Astrocyte of the hippocampus (primary cell): ENCODE results near the gene TCFL5.
A peak's percentile ranks its signal among the peaks of the same experiment; 100 is the strongest.

Experiments
- DNase-seq: peaks from one replicate; pipeline ENCODE4 v3.0.0; 2011; ENCODE audit warnings: low read depth, low spot score

TCFL5 gene

DNA sequence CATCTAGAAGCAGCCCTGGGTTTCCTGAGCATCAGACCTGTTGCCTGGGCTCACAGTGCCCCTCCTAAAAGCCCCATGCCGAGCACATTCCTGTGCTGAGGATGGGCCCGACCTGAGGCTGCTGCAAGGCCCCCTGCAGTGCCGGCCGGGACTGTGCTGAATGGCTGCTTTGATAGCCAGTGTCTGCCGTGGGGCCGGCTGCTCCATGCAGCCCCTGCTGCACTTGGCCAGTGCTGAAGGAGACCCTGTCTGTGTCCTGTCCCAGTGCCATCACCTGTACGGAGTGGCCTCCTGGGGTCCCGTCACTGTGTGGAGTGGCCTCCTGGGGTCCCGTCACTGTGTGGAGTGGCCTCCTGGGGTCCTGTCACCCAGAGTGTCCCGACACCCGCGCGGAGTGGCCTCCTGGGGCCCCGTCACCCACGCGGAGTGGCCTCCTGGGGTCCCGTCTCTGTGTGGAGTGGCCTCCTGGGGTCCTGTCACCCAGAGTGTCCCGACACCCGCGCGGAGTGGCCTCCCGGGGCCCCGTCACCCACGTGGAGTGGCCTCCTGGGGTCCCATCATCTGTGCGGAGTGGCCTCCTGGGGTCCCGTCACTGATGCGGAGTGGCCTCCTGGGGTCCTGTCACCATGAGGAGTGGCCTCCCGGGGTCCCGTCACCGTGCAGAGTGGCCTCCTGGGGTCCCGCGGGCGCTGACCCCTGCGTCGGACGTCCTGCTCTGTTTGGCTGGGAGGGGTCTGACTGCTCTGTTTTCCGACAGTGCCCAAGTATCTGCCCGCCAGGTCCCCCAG is 37.7 kb downstream of the TCFL5 start:
- no peak for DNase-seq

DNA sequence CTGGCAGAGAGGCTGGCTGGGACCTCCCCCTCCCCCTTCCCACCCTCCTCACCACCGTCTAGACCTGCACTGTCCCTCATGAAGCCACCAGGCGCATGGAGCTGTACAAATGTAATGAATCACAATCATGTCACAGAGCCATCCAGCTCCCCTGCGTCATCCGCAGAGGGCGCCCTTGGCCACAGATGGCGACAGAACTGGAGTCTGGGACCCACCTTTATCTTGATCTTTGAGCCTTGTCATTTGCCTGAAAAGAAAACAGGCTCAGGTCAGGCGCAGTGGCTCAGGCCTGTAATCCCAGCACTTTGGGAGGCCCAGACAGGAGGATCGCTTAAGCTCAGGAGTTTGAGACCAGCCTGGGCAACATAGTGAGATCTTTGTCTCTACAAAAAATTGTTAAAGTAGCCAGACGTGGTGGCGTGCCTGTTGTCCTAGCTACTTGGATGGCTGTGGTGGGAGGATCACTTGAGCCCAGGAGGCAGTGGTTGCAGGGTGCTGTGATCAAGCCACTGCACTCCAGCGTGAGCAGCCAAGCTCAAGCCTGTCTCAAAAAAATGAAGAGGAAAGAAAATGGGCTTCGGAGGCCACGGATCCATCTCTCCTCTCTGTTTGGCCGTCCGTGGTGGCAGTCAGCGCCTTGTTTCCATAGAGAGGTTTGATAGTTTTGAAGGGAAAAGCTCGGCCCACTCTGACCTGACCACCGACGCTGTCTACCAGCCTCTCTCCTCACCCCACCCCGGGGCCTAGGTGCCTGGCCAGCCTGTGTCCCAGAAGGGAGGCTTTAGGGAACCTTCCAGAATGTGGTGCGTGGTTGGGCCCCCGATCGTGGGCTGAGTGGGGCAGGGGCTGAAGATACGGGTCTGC is 38.6 kb downstream of the TCFL5 start:
- DNase-seq, result peak; percentile 42

DNA sequence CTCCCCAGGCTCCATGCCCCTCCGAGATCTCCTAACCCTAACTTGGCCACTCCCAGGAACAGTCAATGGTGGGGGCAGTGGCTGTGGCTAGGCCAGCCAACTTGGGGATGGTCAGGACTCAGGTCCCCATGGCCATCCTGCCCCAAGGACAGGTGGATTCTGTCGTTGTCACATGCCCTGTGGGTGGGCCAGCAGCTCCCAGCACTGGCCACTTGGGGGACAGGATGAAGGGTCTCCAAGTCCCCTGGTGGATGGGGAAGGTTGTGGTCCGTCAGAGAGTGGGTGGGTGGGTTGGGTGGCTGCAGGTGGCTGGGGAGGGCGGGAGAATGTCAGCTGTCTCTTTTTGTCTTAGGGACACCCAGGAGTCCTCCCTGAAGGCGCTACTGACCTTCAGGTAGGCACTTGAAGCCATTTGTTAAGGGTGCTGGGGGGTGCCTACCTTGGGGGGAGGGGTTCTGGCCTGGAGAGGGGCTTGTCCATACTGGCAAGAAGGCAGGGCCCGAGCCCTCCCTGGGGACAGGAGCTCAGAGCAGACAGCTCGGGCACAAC is 39.3 kb downstream of the TCFL5 start:
- DNase-seq, result no peak

DNA sequence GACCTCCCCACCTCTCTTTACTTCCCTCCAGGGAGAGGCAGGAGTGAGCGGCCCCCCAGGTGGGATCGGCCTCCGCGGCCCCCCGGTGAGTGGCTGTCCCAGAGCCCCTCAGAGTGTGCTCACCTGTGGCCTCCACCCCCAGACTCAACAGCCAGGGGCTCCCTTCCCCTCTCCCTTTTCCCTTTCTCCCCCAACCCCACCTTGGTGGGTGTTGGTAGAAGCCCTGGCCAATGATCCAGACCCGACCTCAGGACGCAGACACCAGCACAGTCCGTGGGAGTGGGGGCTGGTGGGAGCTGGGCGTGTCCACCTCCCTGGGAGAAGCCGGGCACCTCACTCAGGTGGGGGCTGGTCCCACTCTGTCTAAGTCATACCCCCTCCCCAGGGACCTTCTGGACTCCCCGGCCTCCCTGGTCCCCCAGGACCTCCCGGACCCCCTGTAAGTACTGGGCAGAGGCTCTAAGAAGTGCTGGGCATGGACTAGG is 39.9 kb downstream of the TCFL5 start:
- no peak for DNase-seq

DNA sequence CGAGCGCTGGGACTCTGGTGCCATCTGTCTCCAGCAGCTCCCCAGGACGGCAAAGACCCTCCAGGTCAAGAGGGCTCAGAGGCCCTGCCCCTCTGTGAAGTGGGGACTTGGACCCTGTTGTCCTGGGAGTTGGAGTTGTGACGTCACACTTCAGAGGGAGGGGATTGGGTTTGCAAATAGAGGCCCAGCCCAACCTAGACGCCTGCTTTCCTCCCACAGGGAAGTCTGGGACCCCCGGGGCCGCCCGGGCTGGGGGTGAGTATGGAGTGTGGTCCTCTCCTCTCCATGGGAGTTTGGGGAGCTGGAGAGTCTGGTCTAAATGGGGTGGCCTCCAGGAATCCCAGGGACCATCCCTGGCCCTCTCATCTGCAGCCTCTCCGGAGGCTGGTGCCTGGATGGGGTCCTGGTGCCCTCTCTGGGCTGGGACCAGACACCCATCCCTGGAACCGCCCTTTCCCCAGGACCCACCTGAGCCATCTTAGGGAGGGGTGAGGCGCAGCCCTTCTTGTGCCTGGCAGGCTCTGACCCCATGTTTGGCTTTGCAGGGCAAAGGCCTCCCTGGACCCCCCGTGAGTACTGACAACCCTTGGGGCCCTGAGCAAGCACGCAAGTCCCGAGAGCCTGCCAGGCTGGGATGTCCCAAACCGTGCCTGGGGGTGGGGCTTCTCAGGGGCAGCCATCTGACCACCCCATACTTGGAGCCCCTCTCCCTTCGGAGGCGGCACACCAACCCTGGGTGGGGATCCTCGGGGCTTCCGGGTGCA is 40.5 kb downstream of the TCFL5 start:
- DNase-seq, result no peak

DNA sequence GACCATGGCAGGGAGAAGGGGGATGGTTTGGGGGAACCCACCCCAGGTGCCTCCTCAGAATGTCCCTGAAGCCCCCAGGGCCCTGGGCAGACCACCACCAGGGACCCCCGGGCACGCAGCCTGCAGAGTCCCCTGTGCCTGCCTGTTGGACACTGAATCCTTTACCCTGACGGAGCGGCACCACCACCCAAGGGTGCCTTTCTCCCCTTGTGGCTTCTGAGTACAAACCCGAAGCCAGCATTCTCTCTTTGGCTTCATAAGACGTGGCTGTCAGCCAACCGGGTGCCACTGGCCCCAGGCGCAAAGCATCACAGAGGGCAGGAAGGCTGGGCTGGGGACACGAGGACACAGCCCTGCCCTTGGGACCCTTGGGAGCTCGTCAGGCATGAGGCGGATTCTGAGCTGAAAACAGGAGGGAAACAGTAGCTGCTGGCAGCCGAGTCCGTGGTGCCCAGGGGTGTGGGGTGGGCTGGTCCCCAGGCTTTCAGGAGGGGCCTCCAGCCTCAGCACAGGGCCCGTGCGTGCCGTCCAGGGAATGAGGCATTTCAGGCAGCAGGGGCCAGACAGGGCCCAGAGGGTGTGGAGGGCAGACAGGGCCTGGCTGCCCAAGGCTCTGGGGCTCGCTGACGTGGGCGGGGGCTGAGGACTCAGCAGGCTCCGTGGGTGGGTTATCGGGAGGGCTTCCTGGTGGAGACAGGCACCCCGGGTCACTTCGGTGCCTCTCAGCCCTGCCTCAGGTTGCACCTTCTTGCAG is 41.2 kb downstream of the TCFL5 start:
- DNase-seq, result no peak

DNA sequence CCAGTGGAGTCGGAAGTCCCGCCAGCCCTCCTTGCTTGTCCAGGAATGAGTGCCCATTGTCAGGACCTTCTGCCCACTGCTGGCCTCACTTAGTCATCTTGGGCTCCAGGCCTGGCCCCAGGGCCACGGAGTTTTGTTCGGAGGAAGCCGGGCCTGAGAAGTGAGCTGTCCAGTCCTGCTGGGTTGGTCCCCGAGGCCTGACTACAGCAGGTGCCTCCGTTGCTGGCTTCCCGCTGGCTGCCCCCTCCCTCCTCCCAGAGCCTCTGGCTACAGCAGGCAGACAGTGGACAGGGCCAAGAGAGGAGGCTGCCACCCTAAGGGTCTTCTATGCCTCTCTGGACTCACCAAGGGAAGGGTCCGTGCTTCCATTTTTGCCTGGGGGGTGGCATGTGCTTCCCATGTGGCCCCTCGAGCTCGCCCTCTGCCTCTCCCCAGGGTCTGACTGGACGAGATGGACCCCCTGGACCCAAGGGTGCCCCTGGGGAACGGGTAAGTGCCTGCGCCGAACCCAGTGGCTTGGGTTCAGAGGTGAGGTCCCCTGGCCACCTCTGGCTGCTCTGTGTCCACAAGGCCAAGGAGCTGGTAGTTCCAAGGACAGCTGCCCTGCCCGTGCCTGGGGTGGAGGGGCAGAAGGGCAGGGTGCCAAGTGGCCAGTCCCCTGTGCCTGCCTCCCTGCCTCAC is 42.0 kb downstream of the TCFL5 start:
- peak; percentile 53 for DNase-seq

DNA sequence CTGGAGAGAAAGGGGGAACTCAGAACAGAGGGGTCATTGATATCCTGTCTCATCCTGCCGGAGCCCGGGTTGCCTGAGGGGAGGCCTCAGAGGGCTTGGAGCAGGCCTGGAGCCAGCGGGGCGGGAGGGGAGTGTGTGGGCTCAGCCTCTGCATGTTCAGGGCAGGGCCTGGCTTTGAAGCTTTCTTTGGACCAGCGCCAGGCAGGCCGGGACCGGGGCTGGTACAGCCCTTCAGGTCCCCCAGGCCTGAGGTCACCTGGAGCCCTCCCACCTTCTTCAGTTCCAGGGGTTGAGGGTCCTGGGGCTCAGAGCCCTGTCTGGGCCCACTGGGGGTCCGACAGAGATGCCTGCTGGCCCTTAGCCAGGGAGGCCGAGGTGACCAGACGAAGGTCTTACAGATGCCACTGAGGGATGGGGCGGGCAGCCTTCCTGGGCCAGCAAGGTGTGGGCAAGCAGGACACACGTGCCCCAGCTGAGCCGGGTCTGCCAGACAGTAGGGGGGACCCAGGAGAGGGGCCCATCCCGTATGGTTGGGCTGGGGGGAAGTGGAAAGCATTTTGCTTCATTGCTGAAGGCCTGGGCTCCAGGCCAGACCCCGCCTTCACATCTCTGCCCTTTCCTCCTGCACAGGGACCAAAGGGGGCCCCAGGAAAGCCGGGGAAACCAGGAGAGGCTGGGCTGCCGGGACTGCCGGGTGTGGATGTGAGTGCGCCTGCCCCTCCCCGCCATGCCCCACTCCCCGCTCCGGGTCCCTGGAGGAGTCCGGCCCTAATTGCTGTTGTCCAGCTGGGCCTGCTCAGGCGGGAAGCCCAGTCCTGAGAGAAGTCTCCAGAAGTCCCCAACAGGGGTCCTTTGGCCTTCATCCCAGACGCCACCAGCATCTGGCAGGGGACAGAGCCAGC is 42.8 kb downstream of the TCFL5 start:
- DNase-seq, result peak; percentile 82

DNA sequence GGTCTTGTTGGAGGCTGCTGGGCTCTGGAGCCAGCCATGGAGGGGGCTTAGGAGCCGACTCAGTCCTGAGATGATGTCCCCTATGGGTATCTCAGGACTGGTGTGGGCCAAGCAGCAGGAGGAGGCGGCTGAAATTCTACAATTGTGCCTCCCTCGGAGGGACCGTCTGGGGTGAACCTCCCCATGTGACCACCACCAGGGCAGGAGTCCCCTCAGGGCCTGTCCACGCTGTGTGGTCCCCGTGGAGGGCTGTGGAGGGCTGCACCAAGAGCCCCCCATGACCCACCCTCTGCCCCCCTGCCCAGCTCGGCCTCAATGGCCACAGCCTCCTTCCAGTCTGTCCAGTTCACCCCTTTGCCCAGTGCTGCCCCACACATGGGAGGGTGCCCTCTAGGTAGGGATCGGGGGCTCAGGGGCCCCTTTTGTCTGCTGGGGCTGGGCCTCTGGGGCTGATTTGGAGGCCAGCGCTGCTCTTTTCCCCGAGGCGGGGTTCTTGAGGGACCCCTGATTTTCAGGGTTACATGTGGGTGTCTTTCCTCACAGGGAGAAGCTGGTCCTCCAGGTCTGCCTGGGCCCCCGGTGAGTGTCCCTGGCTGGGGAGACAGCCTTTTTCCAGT is 43.5 kb downstream of the TCFL5 start:
- DNase-seq, result no peak

DNA sequence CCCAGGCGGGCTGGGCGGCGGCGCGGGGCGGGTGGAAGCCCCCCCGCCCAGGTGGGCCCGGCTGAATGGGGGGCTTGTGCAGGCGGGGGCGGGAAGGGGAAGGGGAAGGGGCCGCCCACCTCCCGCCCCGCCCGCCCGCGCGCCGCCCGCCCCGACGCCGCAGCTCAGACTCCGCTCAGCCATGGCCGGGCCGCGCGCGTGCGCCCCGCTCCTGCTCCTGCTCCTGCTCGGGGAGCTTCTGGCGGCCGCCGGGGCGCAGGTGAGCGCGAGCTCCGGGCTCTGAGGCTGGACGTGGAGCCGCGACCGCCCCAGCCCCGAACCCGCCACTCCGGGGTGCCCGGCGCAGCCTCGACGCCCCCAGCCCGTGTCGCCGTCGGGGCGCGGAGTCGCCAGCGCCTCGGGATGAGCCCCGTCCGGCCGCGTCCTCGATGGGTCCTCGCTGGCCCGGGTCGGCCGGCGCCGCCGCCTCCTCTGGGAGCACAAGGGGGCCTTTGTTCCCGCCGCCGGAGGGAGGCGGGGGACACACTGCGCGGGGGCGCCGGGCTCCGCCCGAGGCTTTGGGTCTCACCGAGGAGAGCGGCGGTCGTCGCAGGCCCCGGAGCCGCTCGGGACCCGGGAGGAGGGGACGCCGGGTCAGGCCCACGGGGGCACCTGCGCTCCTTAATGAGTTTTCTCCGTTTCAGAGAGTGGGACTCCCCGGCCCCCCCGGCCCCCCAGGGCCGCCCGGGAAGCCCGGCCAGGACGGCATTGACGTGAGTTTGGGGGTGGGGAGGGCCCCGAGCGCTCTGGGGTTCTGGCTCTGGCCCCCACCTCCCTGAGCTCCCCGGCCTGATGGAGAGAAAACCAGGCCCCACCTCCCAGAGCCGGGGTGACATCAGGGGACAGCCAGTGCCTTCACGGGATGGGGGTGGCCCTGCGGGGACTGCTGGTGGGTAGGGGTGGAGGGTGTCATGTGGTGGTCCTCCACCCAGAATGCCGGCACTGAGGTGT is 44.4 kb downstream of the TCFL5 start, which contains the start of gene COL9A3:
COL9A3 (plus strand) TSS at position 167 of the 990 bp plus-strand sequence; CDS start at position 182, 15 bp downstream.
- peak; percentile 45 for DNase-seq

DNA sequence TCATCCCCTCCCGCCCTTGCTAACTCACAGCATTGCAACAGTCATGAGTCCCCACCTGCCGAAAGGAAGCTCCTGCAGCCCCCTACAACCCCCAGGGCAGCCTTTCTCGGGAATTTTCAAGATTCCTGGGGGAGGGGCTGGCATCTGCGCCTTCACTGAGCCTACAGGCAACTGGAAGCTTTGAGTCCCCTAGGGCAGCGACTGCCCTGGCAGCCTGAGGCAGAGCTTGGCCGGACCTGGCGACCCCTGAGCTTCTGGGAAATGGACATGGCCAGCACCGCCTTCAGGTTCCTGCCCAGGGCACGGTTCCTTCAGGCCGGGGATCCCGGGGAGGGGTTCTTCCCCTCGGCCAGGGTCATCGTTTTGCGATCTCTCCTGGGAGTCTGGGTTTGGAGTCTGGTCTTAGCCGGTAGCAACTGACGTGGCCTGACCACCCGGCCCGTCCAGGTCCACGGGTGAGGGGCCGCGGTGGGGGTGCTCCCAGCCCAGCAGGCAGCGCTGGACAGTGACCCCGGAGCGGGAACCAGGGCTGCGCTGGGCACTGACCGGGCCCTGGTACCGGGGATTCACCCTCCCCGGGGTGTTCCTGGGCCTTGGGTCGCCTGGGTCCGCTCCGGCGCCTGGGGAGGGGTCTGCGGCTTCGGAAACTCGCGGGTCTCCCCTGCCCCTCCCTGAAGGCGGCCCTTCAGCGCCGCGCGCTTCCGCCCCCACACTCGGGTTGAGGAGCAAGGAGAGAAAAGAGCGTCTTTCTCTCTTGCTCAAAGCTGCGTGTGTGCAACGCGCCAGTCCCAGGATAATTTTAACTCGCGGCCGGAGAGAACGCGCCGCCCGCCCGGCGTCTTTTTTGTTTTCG is 45.4 kb downstream of the TCFL5 start:
- peak; percentile 37 for DNase-seq

DNA sequence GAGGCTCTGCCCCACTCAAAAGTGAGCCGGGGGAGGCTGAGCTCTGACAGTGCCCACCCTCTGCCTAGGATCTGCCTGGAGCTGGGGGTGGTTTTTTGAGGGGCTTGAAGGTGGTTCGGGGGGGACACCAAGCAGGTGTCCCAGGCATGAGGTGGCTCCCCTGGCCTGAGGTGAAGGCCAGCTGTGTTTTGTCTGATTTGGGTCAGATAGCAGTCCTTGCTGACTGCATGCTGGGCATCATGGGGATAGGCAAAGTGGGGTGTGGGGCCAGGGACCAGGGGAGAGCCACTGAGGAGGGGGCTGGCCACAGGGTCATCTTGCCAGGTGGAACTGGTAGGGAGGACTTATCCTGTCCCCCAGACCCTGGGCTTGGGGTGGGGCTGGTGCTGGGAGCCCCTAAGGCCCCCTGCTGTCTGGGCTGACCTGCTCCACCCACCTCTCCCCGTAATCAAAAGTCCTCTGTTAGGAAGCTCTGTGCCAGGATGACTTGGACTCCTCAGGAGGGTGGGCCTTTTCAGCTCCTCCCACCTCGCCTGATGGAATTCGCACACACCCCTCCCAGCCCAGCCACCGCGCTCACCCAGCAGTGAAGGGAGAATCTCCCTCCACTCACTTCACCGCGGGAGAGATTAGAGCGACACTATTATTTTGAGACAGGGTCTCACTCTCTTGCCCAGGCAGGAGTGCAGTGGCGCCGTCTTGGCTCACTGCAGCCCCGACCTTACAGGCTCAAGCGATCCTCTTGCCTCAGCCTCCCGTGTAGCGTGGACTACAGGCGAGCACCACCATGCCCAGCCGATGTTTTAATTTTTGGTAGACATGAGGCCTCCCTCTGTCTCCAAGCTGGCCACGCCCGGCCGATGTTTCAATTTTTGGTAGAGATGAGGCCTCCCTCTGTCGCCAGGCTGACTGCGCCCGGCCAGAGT is 46.3 kb downstream of the TCFL5 start:
- DNase-seq, result peak; percentile 66

DNA sequence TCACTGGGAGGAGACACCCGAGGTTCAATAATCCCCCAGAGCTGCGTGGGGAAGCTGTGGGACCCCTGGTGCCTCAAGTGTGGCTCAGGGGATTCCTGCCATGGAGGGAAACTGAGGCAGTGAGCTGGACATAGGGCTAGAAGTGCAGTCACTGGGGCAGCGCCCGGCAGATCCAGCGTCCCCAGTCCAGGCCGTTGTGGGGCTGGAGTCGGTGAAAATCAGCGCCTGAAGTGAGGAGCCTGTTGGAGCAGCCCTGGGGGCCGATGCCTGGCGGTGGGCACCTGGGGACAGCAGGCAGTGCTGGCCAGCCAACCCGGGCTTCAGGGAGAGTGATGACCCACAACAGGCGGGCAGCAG is 46.9 kb downstream of the TCFL5 start:
- DNase-seq, result no peak

DNA sequence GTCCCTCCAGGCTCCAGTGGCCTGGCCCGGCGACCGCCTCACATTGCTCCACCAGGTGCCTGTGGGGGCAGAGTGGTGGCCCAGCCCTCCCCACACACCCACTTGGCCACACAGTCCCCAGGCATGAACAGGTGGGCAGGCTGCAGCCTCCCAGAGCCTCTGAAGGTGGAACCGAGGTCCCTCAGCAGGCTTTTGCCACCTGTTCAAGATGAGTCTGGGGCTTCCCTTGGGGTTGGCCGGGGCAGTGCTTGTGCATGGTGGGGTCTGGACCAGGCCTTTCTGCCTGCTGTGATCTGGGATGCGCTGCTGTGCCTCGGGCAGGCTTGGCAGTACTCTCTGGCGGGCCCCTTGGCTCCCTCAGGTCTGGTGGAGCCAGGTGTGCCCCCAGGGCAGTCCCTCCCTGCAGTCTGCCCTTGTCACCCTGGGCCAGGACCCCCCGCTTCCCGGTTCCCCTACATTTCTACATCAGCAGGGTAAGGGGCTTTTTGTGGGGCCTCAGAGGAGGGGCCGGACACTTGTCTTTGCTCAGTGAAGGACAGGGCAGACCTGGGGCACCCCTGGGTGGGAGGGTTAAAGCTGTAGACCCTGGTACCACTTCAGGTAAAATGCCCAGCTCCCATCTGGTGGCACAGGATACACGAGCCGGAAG is 47.4 kb downstream of the TCFL5 start:
- no peak for DNase-seq

DNA sequence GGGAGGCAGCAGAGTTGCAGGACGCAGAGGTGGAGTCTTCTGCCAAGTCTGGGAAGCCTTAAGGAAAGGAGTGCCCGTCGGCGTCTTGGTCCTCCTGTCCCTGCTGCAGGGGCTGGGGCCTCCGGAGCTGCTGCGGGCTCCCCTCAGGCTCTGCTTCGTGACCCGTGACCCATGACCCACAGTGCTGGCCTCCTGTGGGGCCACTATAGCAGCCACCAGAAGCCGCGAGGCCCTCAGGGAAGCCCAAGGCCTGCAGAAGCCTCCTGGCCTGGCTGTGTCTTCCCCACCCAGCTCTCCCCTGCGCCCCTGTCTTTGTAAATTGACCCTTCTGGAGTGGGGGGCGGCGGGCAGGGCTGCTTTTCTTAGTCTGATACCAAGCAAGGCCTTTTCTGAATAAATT is 48.0 kb downstream of the TCFL5 start:
- no peak for DNase-seq
